SK-N-SH treated with all-trans-retinoic acid at 6 μM for 48 hours (cell line): Measurements from ENCODE around the gene BEX3.

Source experiments
- GLIS3 ChIP-seq: fragments of 250-450 bp; sonication (Bioruptor Pico); IDR thresholded peaks from 2 replicates; pipeline ENCODE4 v1.5.0; 2020; ENCODE audit warnings: mild to moderate bottlenecking, moderate library complexity
- TOX ChIP-seq: fragments of 250-450 bp; sonication (Bioruptor Pico); IDR thresholded peaks from 2 replicates; pipeline ENCODE4 v1.8.0; 2021; ENCODE audit warnings: mild to moderate bottlenecking, moderate library complexity, borderline replicate concordance
- TF ChIP-seq, protein P1 (sequence below): fragments of 250-450 bp; sonication (Bioruptor Pico); IDR thresholded peaks from 2 replicates; pipeline ENCODE4 v1.8.0; 2021; ENCODE audit warnings: low read depth, mild to moderate bottlenecking, moderate library complexity, borderline replicate concordance
- TF ChIP-seq, protein P2 (sequence below): fragments of 250-450 bp; sonication (Bioruptor Pico); IDR thresholded peaks from 2 replicates; pipeline ENCODE4 v1.5.1; 2020; ENCODE audit warnings: low read depth, mild to moderate bottlenecking, moderate library complexity

DNA sequence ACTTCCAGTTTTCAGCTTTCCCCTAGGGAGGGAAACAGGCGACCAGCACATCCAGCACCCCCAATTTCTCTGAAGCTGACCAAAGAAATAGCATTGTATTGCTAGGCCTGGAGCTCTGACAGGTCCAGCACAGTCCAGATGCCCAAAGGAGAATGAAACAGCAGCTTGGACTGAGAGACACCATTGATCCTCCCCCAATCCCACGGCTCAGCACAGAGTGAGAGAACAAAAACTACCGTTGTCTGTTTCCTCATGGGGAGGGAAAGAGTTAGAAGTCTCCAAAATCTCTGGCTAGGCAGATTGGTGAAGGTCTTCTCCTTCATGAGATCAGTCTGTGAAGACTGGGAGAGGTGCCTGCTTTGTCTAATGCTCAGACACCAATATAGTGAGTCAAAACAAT is 37.7 kb upstream of the BEX3 start:
- TF ChIP-seq TOX (CRISPR knock-in tag) (no peak), GLIS3 (no peak)
- TF ChIP-seq, protein P1, sequence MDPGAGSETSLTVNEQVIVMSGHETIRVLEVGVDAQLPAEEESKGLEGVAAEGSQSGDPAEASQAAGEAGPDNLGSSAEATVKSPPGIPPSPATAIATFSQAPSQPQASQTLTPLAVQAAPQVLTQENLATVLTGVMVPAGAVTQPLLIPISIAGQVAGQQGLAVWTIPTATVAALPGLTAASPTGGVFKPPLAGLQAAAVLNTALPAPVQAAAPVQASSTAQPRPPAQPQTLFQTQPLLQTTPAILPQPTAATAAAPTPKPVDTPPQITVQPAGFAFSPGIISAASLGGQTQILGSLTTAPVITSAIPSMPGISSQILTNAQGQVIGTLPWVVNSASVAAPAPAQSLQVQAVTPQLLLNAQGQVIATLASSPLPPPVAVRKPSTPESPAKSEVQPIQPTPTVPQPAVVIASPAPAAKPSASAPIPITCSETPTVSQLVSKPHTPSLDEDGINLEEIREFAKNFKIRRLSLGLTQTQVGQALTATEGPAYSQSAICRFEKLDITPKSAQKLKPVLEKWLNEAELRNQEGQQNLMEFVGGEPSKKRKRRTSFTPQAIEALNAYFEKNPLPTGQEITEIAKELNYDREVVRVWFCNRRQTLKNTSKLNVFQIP (CRISPR knock-in tag), result no peak
- TF ChIP-seq, protein P2, sequence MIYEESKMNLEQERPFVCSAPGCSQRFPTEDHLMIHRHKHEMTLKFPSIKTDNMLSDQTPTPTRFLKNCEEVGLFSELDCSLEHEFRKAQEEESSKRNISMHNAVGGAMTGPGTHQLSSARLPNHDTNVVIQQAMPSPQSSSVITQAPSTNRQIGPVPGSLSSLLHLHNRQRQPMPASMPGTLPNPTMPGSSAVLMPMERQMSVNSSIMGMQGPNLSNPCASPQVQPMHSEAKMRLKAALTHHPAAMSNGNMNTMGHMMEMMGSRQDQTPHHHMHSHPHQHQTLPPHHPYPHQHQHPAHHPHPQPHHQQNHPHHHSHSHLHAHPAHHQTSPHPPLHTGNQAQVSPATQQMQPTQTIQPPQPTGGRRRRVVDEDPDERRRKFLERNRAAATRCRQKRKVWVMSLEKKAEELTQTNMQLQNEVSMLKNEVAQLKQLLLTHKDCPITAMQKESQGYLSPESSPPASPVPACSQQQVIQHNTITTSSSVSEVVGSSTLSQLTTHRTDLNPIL (CRISPR knock-in tag), result no peak
